ENCODE results near the gene LRRIQ1.

LRRIQ1 gene

GRCh38 chr12:85277900-85278597 is 241.9 kb downstream of the LRRIQ1 start (continued):
- no peak for TF ChIP-seq REPIN1 (tag by site-specific recombination; IDR thresholded peaks at IDR 0.05; ENCODE audit: low read depth)
- no peak for TF ChIP-seq ZNF433 (tag by site-specific recombination; IDR thresholded peaks at IDR 0.05; ENCODE audit: low read depth)
- no peak for TF ChIP-seq ZNF548 (tag by site-specific recombination; IDR thresholded peaks at IDR 0.05)
- TF ChIP-seq ZNF521 (tag by site-specific recombination; IDR thresholded peaks at IDR 0.05): no peak
- TF ChIP-seq ZBTB10 (tag by site-specific recombination; IDR thresholded peaks at IDR 0.05): no peak
- TF ChIP-seq ZNF791 (tag by site-specific recombination; IDR thresholded peaks at IDR 0.05): no peak
- TF ChIP-seq ZNF148 (tag by site-specific recombination; IDR thresholded peaks at IDR 0.05; ENCODE audit: borderline replicate concordance): no peak
- TF ChIP-seq ZBTB20 (tag by site-specific recombination; IDR thresholded peaks at IDR 0.05): no peak
- TF ChIP-seq KLF16 (tag by site-specific recombination; IDR thresholded peaks at IDR 0.05): no peak
- TF ChIP-seq AEBP2 (tag by site-specific recombination; IDR thresholded peaks at IDR 0.05; ENCODE audit: borderline replicate concordance): no peak
- no peak for TF ChIP-seq ZSCAN5A (tag by site-specific recombination; IDR thresholded peaks at IDR 0.05)

- POLR2A ChIA-PET: no interaction called here
Measured at GRCh38 chr12:85278598-85279448, 242.7 kb downstream of the LRRIQ1 start.

More at GRCh38 chr12:85278598-85279448, 242.7 kb downstream of the LRRIQ1 start:
- Histone ChIP-seq H3K9me3 (ENCODE audit: control insufficient read depth, insufficient read depth, low read depth, low read length) (no peaks in the 10 kb centered on the region), H3K4me3 (ENCODE audit: low read depth, low read length) (no peak overlapping the region), H3K36me3 (ENCODE audit: control insufficient read depth in 2 of 2, insufficient read depth in 1 of 2, low read length in 2 of 2) (no peaks in the 10 kb centered on the region), H3K4me1 (ENCODE audit: control insufficient read depth, insufficient read depth, low read length) (no peaks in the 10 kb centered on the region), H3K27ac (ENCODE audit: extremely low read depth, low read depth, low read length) (no peak overlapping the region)
- CTCF ChIA-PET: interaction anchor here (1.5 kb wide), 2 partner anchors 10 to 170 kb away, joined by 3 to 5 read pairs; no protein-coding TSS in a partner anchor
- TF ChIP-seq ZNF155 (tag by site-specific recombination; IDR thresholded peaks at IDR 0.05) (no peak), ZNF707 (tag by site-specific recombination; IDR thresholded peaks at IDR 0.05) (no peak)
